GM21528 (cell line): ENCODE results near the gene CCDC91.
A peak's percentile ranks its signal among the peaks of the same experiment; 100 is the strongest.
"Not testable (repeated sequence)": the region's sequence is repeated elsewhere in the genome, so short reads cannot be mapped to it uniquely, and the experiment has no call there.

Experiments used
- ATAC-seq: cut with Tn5 transposase; IDR thresholded peaks from one replicate; pipeline ENCODE4 v1.9.1; 2021; ENCODE audit warnings: mild to moderate bottlenecking, moderate library complexity; ENCODE audit not compliant: unreplicated experiment, low FRiP score

Gene CCDC91

GRCh38 chr12:28178775-28179174 lies 11.5 kb upstream of the CCDC91 start:
- no peak for ATAC-seq

DNA sequence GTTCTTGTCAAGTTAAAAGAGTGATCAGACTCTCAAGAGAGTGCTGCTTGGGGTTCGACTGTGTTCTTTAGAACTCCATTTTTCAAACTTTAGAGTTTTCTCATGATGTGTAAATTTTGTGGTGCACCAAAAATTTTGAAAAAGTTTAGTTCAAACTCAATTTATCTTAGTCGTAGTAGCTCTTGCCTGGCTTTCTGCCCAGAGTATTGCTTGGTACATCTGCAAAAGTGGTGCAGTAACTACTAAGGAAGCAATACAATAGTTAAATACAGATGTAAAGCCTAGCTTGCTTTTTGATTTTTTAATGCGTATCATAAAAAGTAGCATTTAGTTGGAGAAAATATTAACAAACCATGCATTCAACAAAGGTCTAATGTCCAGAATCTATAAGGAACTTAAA lies 9.5 kb upstream of the CCDC91 start:
- ATAC-seq, result no peak

GRCh38 chr12:28184375-28184774 lies 5.9 kb upstream of the CCDC91 start:
- no peak for ATAC-seq

GRCh38 chr12:28186500-28186899 lies 3.8 kb upstream of the CCDC91 start:
- no peak for ATAC-seq

GRCh38 chr12:28189784-28190320 lies 404 bp upstream of the CCDC91 start:
- ATAC-seq, result no peak

GRCh38 chr12:28191051-28192048 lies 1.1 kb downstream of the CCDC91 start:
- ATAC-seq, result peak; percentile 13

DNA sequence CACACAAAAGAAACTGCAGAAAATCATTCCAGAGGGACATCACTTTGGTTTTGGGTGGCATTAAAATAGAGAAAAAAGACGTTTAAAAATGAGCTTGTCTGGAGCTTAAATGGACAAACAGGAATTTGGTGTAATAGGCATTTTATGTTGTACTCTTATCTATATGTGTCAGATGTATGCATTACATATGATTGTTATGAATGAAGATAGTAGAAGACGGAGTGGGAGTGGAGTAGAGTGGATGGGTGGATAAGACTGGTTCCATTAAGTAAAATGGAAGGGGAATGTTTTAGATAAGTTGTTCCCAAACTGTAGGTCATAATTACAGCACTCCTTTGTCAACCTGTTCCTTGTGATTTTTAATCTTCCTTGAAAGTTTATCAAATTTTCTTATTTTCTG lies 1.9 kb downstream of the CCDC91 start:
- ATAC-seq, result no peak

GRCh38 chr12:28194621-28195020 lies 4.4 kb downstream of the CCDC91 start:
- not testable (repeated sequence) for ATAC-seq

DNA sequence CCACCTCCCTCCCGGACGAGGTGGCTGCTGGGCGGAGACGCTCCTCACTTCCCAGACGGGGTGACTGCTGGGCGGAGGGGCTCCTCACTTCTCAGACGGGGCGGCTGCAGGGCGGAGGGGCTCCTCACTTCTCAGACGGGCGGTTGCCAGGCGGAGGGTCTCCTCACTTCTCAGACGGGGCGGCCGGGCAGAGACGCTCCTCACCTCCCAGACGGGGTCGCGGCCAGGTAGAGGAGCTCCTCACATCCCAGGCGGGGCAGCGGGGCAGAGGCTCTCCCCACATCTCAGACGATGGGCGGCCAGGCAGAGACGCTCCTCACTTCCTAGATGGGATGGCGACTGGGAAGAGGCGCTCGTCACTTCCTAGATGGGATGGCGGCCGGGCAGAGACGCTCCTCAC lies 10.9 kb downstream of the CCDC91 start:
- not testable (repeated sequence) for ATAC-seq

- ATAC-seq, result no peak
Measured at GRCh38 chr12:28202374-28203130, 12.3 kb downstream of the CCDC91 start.

GRCh38 chr12:28209782-28210181 lies 19.5 kb downstream of the CCDC91 start:
- no peak for ATAC-seq

DNA sequence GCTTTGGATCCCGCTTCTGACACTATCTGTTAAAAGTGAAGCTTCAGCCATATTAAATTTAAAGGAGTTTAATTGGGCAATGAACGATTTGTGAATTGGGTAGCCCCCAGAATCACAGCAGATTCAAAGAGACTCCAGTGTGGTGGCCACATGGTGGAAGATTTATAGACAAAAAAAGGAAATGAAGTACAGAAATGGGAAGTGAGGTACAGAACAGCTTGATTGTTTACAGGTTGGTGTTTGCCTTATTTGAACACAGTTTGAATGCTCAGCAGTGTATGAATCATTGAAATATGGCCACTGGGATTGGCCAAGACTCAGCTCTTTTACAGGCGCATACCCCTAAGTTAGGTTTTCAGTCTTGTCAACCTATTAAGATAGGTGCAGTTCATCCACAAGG lies 21.9 kb downstream of the CCDC91 start:
- no peak for ATAC-seq

DNA sequence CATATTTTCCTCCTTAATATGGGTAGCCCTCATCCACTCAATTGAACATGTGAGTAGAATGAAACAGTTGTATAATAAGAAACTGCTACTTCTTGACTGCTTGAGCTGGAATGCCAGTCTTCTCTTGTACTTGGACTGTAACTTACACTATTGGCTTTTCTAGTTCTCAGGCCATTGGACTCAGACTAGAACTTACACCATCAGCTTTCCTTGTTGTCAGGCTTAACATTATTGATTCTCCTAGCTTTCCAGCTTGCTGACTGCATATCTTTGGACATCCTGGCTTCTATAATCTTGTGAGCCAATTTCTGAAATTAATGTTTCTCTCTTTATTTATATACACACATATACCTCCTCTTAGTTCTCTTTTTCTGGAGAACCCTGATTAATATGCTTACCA lies 24.8 kb downstream of the CCDC91 start:
- ATAC-seq, result no peak

GRCh38 chr12:28216016-28216415 lies 25.8 kb downstream of the CCDC91 start:
- no peak for ATAC-seq

DNA sequence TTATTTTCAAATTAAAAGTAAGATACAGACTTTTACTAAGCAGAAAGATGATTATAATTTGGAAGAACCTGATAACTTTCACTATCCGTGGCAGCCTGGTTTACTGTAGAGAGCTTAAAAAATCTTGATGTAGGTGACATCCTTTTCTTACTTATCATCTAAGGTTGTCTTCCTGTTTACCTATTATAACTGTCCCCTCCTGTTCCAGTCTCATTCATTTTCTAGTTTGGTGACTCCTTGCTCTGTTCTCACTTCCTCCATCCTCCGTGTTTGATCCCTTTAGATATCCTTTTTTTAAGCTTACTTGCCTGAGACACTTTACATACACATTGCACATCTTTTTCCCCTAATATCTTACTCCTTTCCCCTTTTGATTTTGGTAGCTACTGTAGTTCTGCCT lies 27.5 kb downstream of the CCDC91 start:
- no peak for ATAC-seq

GRCh38 chr12:28218875-28219274 lies 28.6 kb downstream of the CCDC91 start:
- no peak for ATAC-seq

DNA sequence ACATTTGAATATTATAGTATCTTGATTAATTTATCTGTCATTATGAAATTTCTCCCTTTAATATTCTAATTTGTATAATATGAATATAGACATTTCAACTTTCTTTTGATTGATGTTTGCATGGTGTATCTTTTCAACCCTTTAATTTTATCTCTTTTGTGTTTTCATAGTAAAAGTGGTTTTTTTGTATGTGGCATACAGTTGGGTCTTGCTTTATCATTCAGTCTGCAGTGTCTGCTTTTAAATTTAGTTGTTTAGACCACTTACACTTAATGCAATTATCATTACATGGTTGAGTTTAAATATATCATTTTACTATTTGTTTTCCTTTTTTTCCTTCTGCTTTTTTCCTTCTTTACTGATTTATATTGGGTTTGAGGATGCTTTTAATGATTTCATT lies 29.6 kb downstream of the CCDC91 start:
- no peak for ATAC-seq

DNA sequence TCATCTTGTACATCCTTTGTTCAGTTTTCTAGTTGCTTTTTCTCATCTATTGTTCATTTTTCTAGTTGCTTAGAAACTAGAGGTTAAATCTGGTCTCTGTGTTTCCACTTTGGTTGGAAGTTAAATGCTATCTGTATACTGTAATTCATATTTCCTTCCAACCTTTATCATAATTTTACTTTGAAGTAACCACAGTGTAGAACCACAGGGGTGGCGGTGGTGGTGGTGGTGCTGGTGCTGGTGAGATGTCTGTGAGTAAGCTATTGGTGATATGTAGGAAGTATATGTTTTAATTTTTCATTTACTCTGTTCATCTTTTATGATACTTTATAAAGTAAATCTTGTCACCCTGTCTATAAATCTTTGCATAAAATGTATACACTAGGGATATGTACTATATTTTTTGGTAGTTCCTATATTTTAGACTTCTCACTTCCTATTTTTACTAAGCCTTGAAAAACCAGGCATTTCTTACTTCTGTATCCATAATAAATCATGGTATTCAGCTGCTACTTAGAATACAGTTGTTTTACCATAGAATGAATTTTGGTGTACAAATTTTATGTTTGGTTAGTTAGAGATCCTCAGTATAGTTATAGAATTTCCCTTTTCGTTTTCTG lies 31.9 kb downstream of the CCDC91 start:
- no peak for ATAC-seq

DNA sequence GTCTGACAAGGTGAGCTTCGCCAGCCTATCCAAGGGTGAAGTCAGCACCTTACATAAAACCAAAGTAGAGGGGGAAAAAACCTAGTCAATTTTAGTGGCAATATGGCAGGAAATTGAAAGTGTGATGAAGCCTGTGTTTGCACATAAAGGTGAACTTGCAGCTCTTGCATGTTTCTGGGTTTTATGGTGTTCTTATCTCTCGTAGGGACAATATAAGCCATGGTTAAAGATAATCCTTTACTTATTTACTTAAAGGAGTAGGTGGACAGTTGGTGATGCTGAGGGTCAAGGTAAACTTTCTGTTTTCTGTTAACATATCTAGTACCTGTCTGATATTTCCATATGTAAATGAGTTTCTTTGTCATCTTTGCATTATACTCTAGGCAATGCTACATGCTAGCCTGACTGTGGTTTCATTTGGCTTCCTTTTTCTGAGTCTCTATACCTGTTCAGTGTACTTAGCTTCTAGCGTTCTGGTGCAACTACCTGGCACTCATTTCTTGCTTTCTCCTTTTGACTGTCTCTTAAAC lies 32.8 kb downstream of the CCDC91 start:
- peak; percentile 94 for ATAC-seq

DNA sequence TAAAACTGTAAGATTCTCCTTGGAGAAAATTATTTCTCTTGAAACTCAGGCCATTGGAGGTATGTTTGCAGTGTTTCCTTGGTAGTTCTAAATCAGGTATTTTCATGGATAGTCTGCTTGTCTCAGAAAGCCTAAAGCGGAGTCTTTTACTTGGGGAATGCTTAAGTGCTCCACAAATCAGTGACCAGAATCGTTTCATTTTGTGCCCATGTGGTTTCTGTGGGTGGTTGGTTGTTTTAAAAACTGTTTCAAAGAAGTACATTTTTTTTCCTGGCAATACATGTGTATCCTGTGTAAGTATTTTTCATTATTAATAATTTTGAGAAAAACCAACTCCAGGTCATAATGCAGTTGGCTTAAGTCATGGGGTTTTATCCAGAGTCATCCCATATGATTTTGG lies 33.6 kb downstream of the CCDC91 start:
- ATAC-seq, result peak; percentile 30

GRCh38 chr12:28226705-28227104 lies 36.4 kb downstream of the CCDC91 start:
- ATAC-seq, result no peak
